ENCODE results near the gene PIKFYVE. TPM values are rescaled to one million over a fixed set of nuclear protein-coding genes. Genes with fewer than 3 reads are reported as not detected.

The PIKFYVE gene
- total and polyA plus RNA-seq, 9 donors, result 6.9 to 29.8 (median 21.9) TPM

- Histone ChIP-seq H3K36me3 (no peaks in the 10 kb centered on the region), H3K27ac (no peak overlapping the region), H3K4me1 (ENCODE audit: insufficient read depth) (peaks cover 1% of the 10 kb centered on the region), H3K9me3 (no peaks in the 10 kb centered on the region), H3K4me3 (no peak overlapping the region), H3K27me3 (no peaks in the 10 kb centered on the region)
- intact Hi-C loops (cut with DNase I), result no loop called here
- no peak for TF ChIP-seq POLR2A (IDR thresholded peaks at IDR 0.05)
- no peak for TF ChIP-seq EP300 (IDR thresholded peaks at IDR 0.05)
- DNase-seq, result no peak
- 35 to 48% (median 43%) methylated on average over 2 of the region's 2 CpGs for WGBS, 3 donors
These were observed 53.3 kb downstream of the PIKFYVE start for GRCh38 chr2:208319391-208319790.

- Histone ChIP-seq H3K27me3 (no peaks in the 10 kb centered on the region), H3K9me3 (no peaks in the 10 kb centered on the region), H3K36me3 (no peaks in the 10 kb centered on the region), H3K4me1 (ENCODE audit: insufficient read depth) (peaks cover 1% of the 10 kb centered on the region), H3K4me3 (no peak overlapping the region), H3K27ac (peak overlapping the region in 1 of 2 donors; percentile 2)
- DNase-seq, result peak; percentile 29 to 61 (median 42)
- WGBS, 3 donors, result 7 to 18% (median 10%) methylated on average over 2 of the region's 2 CpGs
- intact Hi-C loops (cut with DNase I), result no loop called here
- TF ChIP-seq CTCF (IDR thresholded peaks at IDR 0.05), result no peak
- no peak for TF ChIP-seq EP300 (IDR thresholded peaks at IDR 0.05)
- TF ChIP-seq POLR2A (IDR thresholded peaks at IDR 0.05), result no peak
These were observed 54.6 kb downstream of the PIKFYVE start for GRCh38 chr2:208320686-208321085.

GRCh38 chr2:208326016-208326415, 60.0 kb downstream of the PIKFYVE start:
- H3K27ac ChIP-seq, result no peak overlapping the region
- WGBS, 3 donors, result 84 to 91% (median 84%) methylated on average over 4 of the region's 4 CpGs
- no peaks in the 10 kb centered on the region for H3K4me1 ChIP-seq (ENCODE audit: insufficient read depth)
- no peak overlapping the region for H3K4me3 ChIP-seq
- H3K9me3 ChIP-seq, result no peaks in the 10 kb centered on the region
- DNase-seq, result no peak
- H3K36me3 ChIP-seq, result no peaks in the 10 kb centered on the region
- TF ChIP-seq EP300 (IDR thresholded peaks at IDR 0.05) (no peak), POLR2A (IDR thresholded peaks at IDR 0.05) (no peak), CTCF (IDR thresholded peaks at IDR 0.05) (no peak)
- intact Hi-C loops (cut with DNase I), result no loop called here
- H3K27me3 ChIP-seq, result no peaks in the 10 kb centered on the region

GRCh38 chr2:208329485-208329884, 63.4 kb downstream of the PIKFYVE start:
- Histone ChIP-seq H3K4me1 (ENCODE audit: insufficient read depth) (no peaks in the 10 kb centered on the region), H3K27me3 (no peaks in the 10 kb centered on the region), H3K27ac (no peak overlapping the region), H3K36me3 (no peaks in the 10 kb centered on the region), H3K4me3 (no peak overlapping the region), H3K9me3 (no peaks in the 10 kb centered on the region)
- intact Hi-C loops (cut with DNase I), result no loop called here
- no peak for DNase-seq
- TF ChIP-seq EP300 (IDR thresholded peaks at IDR 0.05) (no peak), CTCF (IDR thresholded peaks at IDR 0.05) (no peak), POLR2A (IDR thresholded peaks at IDR 0.05) (no peak)

- H3K4me3 ChIP-seq, result no peak overlapping the region
- no peak for TF ChIP-seq POLR2A (IDR thresholded peaks at IDR 0.05)
- no peak for TF ChIP-seq CTCF (IDR thresholded peaks at IDR 0.05)
- TF ChIP-seq EP300 (IDR thresholded peaks at IDR 0.05), result no peak
- no peaks in the 10 kb centered on the region for H3K9me3 ChIP-seq
- intact Hi-C loops (cut with DNase I), result no loop called here
- no peak overlapping the region for H3K27ac ChIP-seq
- no peak for DNase-seq
- no peaks in the 10 kb centered on the region for H3K4me1 ChIP-seq (ENCODE audit: insufficient read depth)
- no peaks in the 10 kb centered on the region for H3K27me3 ChIP-seq
- no peaks in the 10 kb centered on the region for H3K36me3 ChIP-seq
These were observed 68.2 kb downstream of the PIKFYVE start for GRCh38 chr2:208334230-208334629.

Data from ovary (tissue), 9 donors.